H9 (cell line): ENCODE measurements around the gene STRA6. TPM values are rescaled to one million over a fixed set of nuclear protein-coding genes. Genes with fewer than 3 reads are reported as not detected.

Experiments used
- DNase-seq: peaks from one replicate; pipeline ENCODE4 v3.0.0-alpha.2; 2017
- H2AFZ ChIP-seq: one replicate; pipeline ENCODE4 v1.6.1; 2013; ENCODE audit warnings: mild to moderate bottlenecking, low read length, control low read depth, moderate library complexity
- H2AK5ac ChIP-seq: 2 replicates; pipeline ENCODE4 v1.6.1; 2013; ENCODE audit warnings: low read length, control low read depth, mixed read lengths; ENCODE audit not compliant: insufficient read length
- H2BK120ac ChIP-seq: one replicate; pipeline ENCODE4 v1.6.1; 2013; ENCODE audit warnings: low read depth, mild to moderate bottlenecking, low read length, control low read depth, inconsistent platforms; ENCODE audit not compliant: poor library complexity, severe bottlenecking
- H2BK12ac ChIP-seq: 2 replicates; pipeline ENCODE4 v1.6.1; 2013; ENCODE audit warnings: low read length, control low read depth, mixed read lengths, low read depth; ENCODE audit not compliant: insufficient read length
- H2BK15ac ChIP-seq: 2 replicates; pipeline ENCODE4 v1.6.1; 2013; ENCODE audit warnings: low read depth, low read length, control low read depth
- H2BK20ac ChIP-seq: one replicate; pipeline ENCODE4 v1.6.1; 2013; ENCODE audit warnings: low read depth, mild to moderate bottlenecking, low read length, control low read depth, inconsistent platforms; ENCODE audit not compliant: poor library complexity, severe bottlenecking
- H2BK5ac ChIP-seq: 2 replicates; pipeline ENCODE4 v1.6.1; 2013; ENCODE audit warnings: low read length, control low read depth, mixed read lengths; ENCODE audit not compliant: insufficient read length
- H3K14ac ChIP-seq: 2 replicates; pipeline ENCODE4 v1.6.1; 2013; ENCODE audit warnings: low read length, control low read depth; ENCODE audit not compliant: insufficient read depth
- H3K18ac ChIP-seq: 2 replicates; pipeline ENCODE4 v1.6.1; 2013; ENCODE audit warnings: low read depth, mild to moderate bottlenecking, mixed read lengths, low read length, control low read depth; ENCODE audit not compliant: insufficient read length
- H3K23ac ChIP-seq: 2 replicates; pipeline ENCODE4 v1.6.1; 2013; ENCODE audit warnings: low read length, control low read depth, mixed read lengths, low read depth; ENCODE audit not compliant: insufficient read length
- H3K23me2 ChIP-seq: 2 replicates; pipeline ENCODE4 v1.6.1; 2013; ENCODE audit warnings: low read depth, mild to moderate bottlenecking, mixed read lengths, low read length, control low read depth; ENCODE audit not compliant: insufficient read length, poor library complexity, severe bottlenecking
- H3K27ac ChIP-seq: 2 replicates; pipeline ENCODE4 v1.5.1; 2013; ENCODE audit warnings: low read length, control low read depth, mixed read lengths, low read depth; ENCODE audit not compliant: insufficient read length
- H3K27me3 ChIP-seq: 2 replicates; pipeline ENCODE4 v1.6.1; 2013; ENCODE audit warnings: low read length, control low read depth, inconsistent platforms; ENCODE audit not compliant: insufficient read depth
- H3K4ac ChIP-seq: 2 replicates; pipeline ENCODE4 v1.6.1; 2013; ENCODE audit warnings: low read depth, mild to moderate bottlenecking, control low read depth, inconsistent platforms, low read length, moderate library complexity
- H3K4me1 ChIP-seq: 2 replicates; pipeline ENCODE4 v1.6.1; 2013; ENCODE audit warnings: low read length, control low read depth, inconsistent platforms; ENCODE audit not compliant: insufficient read depth
- H3K4me2 ChIP-seq: 2 replicates; pipeline ENCODE4 v1.6.1; 2013; ENCODE audit warnings: low read length, control low read depth, mixed read lengths; ENCODE audit not compliant: insufficient read length, insufficient read depth
- H3K56ac ChIP-seq: 2 replicates; pipeline ENCODE4 v1.6.1; 2013; ENCODE audit warnings: low read depth, mild to moderate bottlenecking, mixed read lengths, low read length, control low read depth; ENCODE audit not compliant: insufficient read length
- H3K79me1 ChIP-seq: 2 replicates; pipeline ENCODE4 v1.6.1; 2013; ENCODE audit warnings: low read depth, mild to moderate bottlenecking, moderate library complexity, low read length, control low read depth, inconsistent platforms; ENCODE audit not compliant: insufficient read depth, poor library complexity, severe bottlenecking
- H3K79me2 ChIP-seq: 2 replicates; pipeline ENCODE4 v1.6.1; 2013; ENCODE audit warnings: low read length, control low read depth, inconsistent platforms; ENCODE audit not compliant: insufficient read depth
- H3K9ac ChIP-seq: 2 replicates; pipeline ENCODE4 v1.6.1; 2013; ENCODE audit warnings: low read length, control low read depth, mixed read lengths; ENCODE audit not compliant: insufficient read length; ENCODE audit errors: extremely low read depth
- H3K9me3 ChIP-seq: one replicate; pipeline ENCODE4 v1.6.1; 2013; ENCODE audit warnings: low read depth, low read length, inconsistent platforms; ENCODE audit not compliant: control insufficient read depth
- H3T11ph ChIP-seq: one replicate; pipeline ENCODE4 v1.6.1; 2013; ENCODE audit warnings: mild to moderate bottlenecking, low read length, control low read depth, inconsistent platforms
- H4K20me1 ChIP-seq: one replicate; pipeline ENCODE4 v1.6.1; 2013; ENCODE audit not compliant: control insufficient read depth, insufficient read length, insufficient read depth
- H4K5ac ChIP-seq: 2 replicates; pipeline ENCODE4 v1.6.1; 2013; ENCODE audit warnings: low read depth, mild to moderate bottlenecking, mixed read lengths, low read length, control low read depth; ENCODE audit not compliant: insufficient read length
- H4K8ac ChIP-seq: replicated peaks from 2 replicates; pipeline ENCODE4 v1.6.1; 2013; ENCODE audit warnings: low read length, control low read depth, mixed read lengths, low read depth; ENCODE audit not compliant: insufficient read length
- H4K91ac ChIP-seq: 2 replicates; pipeline ENCODE4 v1.6.1; 2013; ENCODE audit warnings: low read depth, mild to moderate bottlenecking, moderate library complexity, mixed read lengths, low read length, control low read depth; ENCODE audit not compliant: insufficient read length
- H3K27ac Mint-ChIP-seq, 3 experiments: 2 replicates in 2 of 3; 3 replicates in 1 of 3; pipeline ENCODE4 v1.8.0; 2020 to 2021; ENCODE audit warnings: mixed read lengths in 3 of 3, mild to moderate bottlenecking in 1 of 3, moderate library complexity in 1 of 3
- H3K27me3 Mint-ChIP-seq: 2 replicates; pipeline ENCODE4 v1.8.0; 2021; ENCODE audit warnings: low read depth, mild to moderate bottlenecking, moderate library complexity, mixed read lengths
- H3K36me3 Mint-ChIP-seq, 3 experiments: 2 replicates in 2 of 3; 3 replicates in 1 of 3; pipeline ENCODE4 v1.8.0; 2020 to 2021; ENCODE audit warnings: low read depth in 3 of 3, mixed read lengths in 3 of 3; ENCODE audit not compliant: insufficient read depth in 1 of 3
- H3K4me1 Mint-ChIP-seq, 2 experiments: 2 replicates each; pipeline ENCODE4 v1.8.0; 2020; ENCODE audit warnings: mixed read lengths in 2 of 2
- H3K4me3 Mint-ChIP-seq, 2 experiments: 2 replicates in 1 of 2; 3 replicates in 1 of 2; pipeline ENCODE4 v1.8.0; 2020 to 2021; ENCODE audit warnings: mild to moderate bottlenecking in 2 of 2, mixed read lengths in 2 of 2, moderate library complexity in 1 of 2
- H3K9me3 Mint-ChIP-seq, 2 experiments: 2 replicates in 1 of 2; 3 replicates in 1 of 2; pipeline ENCODE4 v1.8.0; 2020; ENCODE audit warnings: mild to moderate bottlenecking in 2 of 2, mixed read lengths in 2 of 2, moderate library complexity in 1 of 2
- WGBS: extraction: QIAGEN DNeasy Blood & Tissue Kit; methylation state at CpG from one replicate; pipeline ENCODE4 v1.1.7; 2013; ENCODE audit warnings: missing lambda C conversion rate, low lambda C conversion rate, mixed read lengths; ENCODE audit not compliant: insufficient read length; ENCODE audit errors: extremely low coverage; 5-methylcytosine and 5-hydroxymethylcytosine counted together
- total RNA-seq: library from RNA; stranded (reverse); gene quantifications from 2 replicates; pipeline ENCODE4 v1.2.1, GENCODE V29; 2021
- TF ChIP-seq, protein P1 (sequence below): fragments of 200-600 bp; sonication (generic); conservative IDR thresholded peaks from 3 replicates; pipeline ENCODE4 v1.8.0; 2021; ENCODE audit warnings: antibody characterized with exemption, mild to moderate bottlenecking

The STRA6 gene
- total RNA-seq, 1 experiment from 2014 or later, result 12.8 TPM

DNA sequence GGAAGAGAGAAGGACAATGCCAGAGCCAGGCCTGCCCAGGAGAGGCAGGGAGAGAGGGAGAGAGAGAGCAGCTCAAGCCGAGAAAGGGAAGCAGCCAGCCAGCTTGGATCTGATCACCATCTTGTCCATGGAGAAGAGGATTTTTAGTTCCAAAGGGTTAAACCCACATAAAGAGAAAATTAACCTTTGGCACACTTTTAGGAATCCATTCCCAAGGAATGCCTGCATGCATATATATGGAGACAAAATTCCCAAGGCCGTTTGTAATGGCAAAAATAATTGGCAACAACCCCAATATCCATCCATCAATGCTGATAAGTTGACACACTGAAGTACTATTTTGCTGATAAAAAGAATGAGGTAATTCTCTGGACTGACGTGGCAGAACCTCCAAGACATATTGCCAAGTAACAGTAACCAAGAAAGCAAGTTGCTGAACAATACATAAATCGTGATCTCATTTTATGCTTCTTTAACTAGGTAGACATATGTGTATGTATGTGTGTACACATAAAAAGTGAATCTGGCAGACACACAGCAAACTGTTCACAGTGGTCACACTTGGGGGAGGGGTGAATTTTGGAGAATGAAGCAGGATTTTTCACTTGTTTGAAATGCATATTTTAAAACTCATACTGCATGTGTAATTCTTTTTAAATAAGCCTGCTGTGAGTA lies 7.5 kb upstream of the STRA6 start:
- Mint-ChIP-seq H3K27me3 (peaks cover 44% of the 10 kb centered on the region), H3K4me3 (no peak overlapping the region), H3K36me3 (peaks cover 11 to 20% (median 13%) of the 10 kb centered on the region in 3 experiments), H3K27ac (peak overlapping the region; percentile 49 to 83 (median 81); a peak in 3 of 7 replicates), H3K4me1 (peaks cover 69 to 74% of the 10 kb centered on the region in 2 experiments), H3K9me3 (no peaks in the 10 kb centered on the region)
- DNase-seq, result no peak
- no peaks in the 10 kb centered on the region for H3K79me1 ChIP-seq
- no peak overlapping the region for H2AFZ ChIP-seq
- H2BK120ac ChIP-seq, result no peak overlapping the region
- H3K4me1 ChIP-seq, result peaks cover 19% of the 10 kb centered on the region; the same call in 1 of the 2 replicates
- H2BK15ac ChIP-seq, result no peak overlapping the region
- TF ChIP-seq, protein P1, sequence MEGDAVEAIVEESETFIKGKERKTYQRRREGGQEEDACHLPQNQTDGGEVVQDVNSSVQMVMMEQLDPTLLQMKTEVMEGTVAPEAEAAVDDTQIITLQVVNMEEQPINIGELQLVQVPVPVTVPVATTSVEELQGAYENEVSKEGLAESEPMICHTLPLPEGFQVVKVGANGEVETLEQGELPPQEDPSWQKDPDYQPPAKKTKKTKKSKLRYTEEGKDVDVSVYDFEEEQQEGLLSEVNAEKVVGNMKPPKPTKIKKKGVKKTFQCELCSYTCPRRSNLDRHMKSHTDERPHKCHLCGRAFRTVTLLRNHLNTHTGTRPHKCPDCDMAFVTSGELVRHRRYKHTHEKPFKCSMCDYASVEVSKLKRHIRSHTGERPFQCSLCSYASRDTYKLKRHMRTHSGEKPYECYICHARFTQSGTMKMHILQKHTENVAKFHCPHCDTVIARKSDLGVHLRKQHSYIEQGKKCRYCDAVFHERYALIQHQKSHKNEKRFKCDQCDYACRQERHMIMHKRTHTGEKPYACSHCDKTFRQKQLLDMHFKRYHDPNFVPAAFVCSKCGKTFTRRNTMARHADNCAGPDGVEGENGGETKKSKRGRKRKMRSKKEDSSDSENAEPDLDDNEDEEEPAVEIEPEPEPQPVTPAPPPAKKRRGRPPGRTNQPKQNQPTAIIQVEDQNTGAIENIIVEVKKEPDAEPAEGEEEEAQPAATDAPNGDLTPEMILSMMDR, result no peak
- no peak overlapping the region for H3K14ac ChIP-seq
- no peak overlapping the region for H4K5ac ChIP-seq
- no peaks in the 10 kb centered on the region for H3K79me2 ChIP-seq
- H4K20me1 ChIP-seq, result no peaks in the 10 kb centered on the region
- no peak overlapping the region for H3K9ac ChIP-seq
- H3K18ac ChIP-seq, result no peak overlapping the region
- H3K56ac ChIP-seq, result no peak overlapping the region
- WGBS, result no CpG with 5 or more reads among the region's 4 CpGs
- H2BK5ac ChIP-seq, result no peak overlapping the region
- no peak overlapping the region for H2AK5ac ChIP-seq
- no peak overlapping the region for H2BK12ac ChIP-seq
- peaks cover 6% of the 10 kb centered on the region for H3K23me2 ChIP-seq
- H3K27ac ChIP-seq, result no peak overlapping the region
- no peak overlapping the region for H4K8ac ChIP-seq
- H4K91ac ChIP-seq, result no peak overlapping the region
- no peak overlapping the region for H3T11ph ChIP-seq
- H3K4me2 ChIP-seq, result no peak overlapping the region
- no peak overlapping the region for H3K23ac ChIP-seq
- H3K27me3 ChIP-seq, result no peaks in the 10 kb centered on the region
- no peaks in the 10 kb centered on the region for H3K9me3 ChIP-seq
- no peak overlapping the region for H2BK20ac ChIP-seq
- H3K4ac ChIP-seq, result no peak overlapping the region
